HG03354 (cell line): Measurements from ENCODE around the gene GTSE1.

Experiments
- ATAC-seq: cut with Tn5 transposase; IDR thresholded peaks from one replicate; pipeline ENCODE4 v1.9.1; 2021; ENCODE audit warnings: mild to moderate bottlenecking; ENCODE audit not compliant: unreplicated experiment, poor library complexity, severe bottlenecking

GTSE1 gene

GRCh38 chr22:46273432-46274148 is 23.1 kb upstream of the GTSE1 start:
- no peak for ATAC-seq

- no peak for ATAC-seq
These were observed 22.3 kb upstream of the GTSE1 start for GRCh38 chr22:46274381-46274780.

DNA sequence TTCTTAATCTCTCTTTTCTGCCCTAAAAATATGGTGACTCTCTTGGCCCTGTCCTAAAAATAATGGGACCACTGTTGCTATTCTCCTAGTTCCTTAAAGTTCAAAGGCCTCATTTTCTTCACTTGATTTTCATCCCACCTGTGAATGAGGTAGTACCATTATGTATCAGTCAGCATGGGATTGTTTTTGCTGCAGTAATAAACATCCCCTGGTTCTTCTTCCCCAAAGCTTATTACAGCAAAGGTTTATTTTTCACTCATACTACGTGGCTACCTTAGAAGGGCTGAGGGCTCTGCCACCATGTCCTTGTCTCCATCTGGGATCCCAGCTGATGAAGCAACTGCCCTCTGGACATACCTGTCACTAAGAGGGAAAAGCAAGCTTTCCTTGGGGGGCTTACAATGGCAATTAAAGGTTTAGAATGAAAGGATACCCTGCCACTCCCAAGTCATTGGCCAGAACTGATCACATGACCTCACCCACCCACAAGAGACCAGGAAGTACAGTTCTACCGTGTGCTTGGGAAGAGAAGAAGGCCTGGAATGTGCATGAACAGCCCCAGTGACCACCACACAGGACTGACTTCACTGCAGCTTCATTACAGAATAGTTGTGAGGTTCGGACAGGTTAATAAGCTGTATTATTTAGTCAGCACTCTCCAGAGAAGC is 21.1 kb upstream of the GTSE1 start:
- ATAC-seq, result no peak

DNA sequence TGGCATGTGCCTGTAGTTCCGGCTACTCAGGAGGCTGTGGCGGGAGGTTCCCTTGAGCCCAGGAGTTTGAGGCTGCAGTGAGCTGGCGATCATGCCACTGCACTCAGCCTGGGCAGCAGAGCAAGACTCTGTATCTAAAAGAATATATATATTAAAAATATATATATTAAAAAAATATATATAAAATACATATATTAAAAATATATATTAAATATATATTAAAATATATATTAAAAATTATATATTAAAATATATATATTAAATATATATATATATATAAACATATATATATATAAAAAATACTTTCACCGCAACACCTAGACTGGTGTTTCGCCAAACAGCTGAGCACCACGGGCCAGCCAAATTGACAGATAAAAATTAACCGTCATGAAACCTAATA is 20.1 kb upstream of the GTSE1 start:
- ATAC-seq, result no peak

GRCh38 chr22:46278656-46279645 is 17.7 kb upstream of the GTSE1 start:
- no peak for ATAC-seq

DNA sequence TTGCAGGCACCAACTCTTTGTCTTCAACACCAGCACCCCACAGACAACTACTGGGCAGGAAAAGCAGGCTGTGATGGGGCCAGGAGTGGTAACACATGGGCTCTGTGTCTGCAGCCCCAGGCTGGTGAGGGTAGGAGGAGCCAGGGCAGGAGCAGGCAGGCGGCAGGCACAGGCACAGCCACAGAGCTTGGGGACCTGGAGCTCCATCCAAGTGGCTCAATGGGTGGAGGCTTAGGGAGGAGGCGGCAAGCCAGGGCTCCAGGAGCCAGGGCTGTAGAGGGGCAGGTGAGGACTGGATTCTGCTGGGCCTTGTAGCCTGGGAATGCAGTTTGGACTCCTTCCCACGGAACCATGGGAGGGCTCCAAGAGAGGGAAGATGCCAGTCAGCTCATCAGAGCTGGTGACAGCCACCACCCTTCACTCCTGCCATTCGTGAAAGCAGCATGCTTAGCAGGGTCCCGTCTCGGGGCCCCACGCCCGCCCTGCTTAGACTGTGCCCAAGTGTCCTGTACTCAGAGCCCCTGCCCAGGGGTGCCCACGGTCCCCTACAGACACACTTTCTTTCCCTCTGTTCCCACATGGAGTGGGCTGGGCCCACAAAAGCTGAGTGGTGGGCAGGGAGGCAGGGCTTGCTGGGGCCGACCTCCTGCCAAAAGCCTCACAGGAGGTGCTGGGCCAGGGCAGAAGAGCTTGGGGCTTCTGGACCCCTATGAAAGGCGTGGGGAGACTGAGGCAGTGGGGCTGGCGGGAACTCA is 16.4 kb upstream of the GTSE1 start:
- ATAC-seq, result no peak

GRCh38 chr22:46280999-46281623 is 15.6 kb upstream of the GTSE1 start:
- ATAC-seq, result no peak

DNA sequence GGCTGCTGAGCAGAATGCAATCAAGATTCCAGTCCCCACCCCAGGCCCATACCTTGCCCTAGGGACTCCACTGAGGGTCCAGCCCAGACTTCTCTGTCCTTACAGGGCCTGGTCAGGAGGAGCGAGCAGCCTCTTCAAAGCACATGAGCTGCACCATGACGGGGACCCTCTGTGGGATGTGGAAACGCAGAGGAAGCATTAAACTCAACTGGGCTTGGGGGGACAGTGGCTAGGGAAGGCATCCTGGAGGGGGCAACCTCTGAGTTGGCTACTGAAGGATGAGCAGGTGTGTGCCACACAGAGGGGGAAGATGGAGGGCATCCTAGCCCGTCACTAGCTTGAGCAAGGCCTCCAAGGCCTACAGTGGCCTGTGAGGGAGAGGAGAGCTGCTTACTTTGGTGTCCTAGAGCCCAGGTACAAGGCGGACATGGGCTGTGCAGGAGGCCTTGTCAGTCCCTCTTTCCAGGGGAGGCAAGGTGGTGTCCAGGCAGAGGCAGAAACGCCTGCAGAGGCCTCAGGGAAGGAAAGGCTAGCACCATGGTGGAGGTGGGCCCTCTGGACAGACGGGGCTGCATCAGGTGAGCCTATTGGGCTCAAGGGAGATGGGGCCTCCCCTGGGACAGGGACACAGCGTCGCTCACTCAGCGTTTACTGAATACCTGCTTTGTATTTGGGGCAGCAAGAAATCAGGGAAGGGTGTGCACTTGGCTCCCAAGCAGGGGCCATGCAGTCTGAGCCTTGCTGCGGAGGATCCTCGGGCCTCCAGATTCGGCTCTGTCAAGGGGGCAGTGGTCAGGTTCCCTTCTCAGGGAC is 14.6 kb upstream of the GTSE1 start:
- ATAC-seq, result no peak

DNA sequence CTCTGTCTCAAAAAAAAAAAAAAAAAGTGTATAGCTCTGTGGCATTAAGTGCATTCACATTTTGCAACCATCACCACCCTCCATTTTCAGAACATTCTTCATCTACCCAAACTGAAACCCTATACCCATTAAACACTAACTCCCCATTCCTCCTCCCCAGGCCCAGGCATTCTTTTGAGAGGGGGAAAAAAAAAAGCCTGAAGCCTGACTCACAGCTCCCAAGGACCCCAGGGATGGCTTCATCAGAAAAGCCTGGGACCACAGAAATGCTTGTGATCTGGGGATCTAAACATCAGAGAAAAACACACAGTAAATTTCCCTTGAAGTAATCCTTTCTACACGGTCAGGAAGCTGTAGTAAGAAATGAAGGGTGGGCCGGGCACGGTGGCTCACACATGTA is 10.7 kb upstream of the GTSE1 start:
- no peak for ATAC-seq

DNA sequence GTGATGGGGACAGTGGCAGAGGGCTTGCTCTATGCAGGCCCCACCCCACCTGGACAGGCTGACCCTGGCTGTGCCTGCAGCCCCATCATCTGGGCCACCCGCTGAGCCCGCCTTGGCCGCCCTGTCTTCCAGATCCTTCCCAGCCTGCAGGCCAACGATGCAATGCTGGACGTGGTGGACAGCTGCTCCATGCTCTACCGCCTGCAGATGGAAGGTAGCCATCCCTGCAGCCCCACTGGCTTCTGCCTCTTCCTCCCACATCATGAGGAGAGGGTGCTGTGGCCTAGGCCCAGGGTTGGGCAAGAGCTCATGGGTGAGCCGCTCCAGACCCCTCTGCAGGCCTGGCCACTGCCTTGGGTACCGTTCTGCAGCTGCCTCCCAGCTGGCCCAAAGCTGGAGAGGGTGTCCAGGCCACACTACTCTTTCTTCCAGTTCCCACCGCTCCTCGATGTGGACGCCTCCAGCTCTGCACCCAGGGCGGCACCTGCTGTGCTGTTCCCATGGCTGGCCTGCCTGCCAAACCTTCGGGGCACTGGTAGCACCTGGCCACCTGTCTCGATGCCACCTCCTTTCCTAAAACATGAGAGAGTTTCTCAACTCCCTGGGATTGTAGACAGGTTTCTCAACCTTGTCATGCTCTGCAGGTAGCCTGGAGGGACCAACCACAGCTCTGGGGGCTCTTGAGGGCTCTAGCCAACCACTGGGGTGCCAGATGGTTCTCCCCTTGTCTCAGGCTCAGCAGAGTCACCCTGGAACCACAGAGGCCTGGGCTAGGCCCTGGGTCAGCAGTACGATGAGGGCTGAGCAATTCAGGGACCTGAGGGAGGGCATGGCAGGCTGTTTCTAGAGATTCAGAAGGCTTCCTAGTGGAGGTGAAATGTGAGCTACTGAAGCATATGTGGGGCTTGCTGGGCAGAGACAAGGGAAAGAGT is 9.5 kb upstream of the GTSE1 start:
- no peak for ATAC-seq

GRCh38 chr22:46287873-46288751 is 8.6 kb upstream of the GTSE1 start:
- peak; percentile 81 for ATAC-seq

- peak; percentile 10 for ATAC-seq
These were observed 7.8 kb upstream of the GTSE1 start for GRCh38 chr22:46288846-46289243.

GRCh38 chr22:46289244-46289891 is 7.3 kb upstream of the GTSE1 start:
- ATAC-seq, result no peak

GRCh38 chr22:46290121-46290842 is 6.4 kb upstream of the GTSE1 start:
- no peak for ATAC-seq
